Measurements from ENCODE around the gene SUN2. TPM values are rescaled to one million over a fixed set of nuclear protein-coding genes. Genes with fewer than 3 reads are reported as not detected.

Gene SUN2
- total and polyA plus RNA-seq, 8 donors, result 25.3 to 387 (median 117) TPM

DNA sequence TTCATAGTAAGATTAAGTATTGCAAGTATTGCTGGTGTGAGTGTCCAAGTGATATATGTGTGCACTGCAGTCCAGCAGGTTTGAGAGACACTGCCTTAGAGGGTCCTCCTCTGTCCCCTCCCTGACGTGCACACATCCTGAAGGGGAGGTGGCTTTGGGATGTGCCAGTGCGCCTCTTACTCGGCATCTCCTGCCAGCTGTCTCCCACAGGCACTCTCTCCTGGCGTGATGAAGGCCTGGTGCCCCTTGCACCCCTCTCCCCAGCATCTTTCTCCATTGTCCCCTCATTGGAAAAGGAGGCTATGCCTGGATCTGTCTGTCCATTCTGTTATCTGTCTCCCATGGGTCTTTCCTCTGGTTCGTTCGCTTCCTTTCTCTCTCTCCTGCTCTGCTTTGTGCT lies 25.9 kb downstream of the SUN2 start:
- H3K27ac ChIP-seq, result no peak overlapping the region
- H3K36me3 ChIP-seq, result peaks cover 69 to 95% (median 84%) of the 10 kb centered on the region in 4 donors
- no peak for DNase-seq
- no peaks in the 10 kb centered on the region for H3K27me3 ChIP-seq
- TF ChIP-seq EP300 (IDR thresholded peaks at IDR 0.05) (no peak), POLR2AphosphoS5 (IDR thresholded peaks at IDR 0.05) (no peak)
- peaks cover 36 to 39% (median 37%) of the 10 kb centered on the region in 4 donors for H3K4me1 ChIP-seq
- no peaks in the 10 kb centered on the region for H3K9me3 ChIP-seq
- 88 to 95% (median 90%) methylated on average over 6 of the region's 6 CpGs for WGBS, 5 donors
- no peak overlapping the region for H3K4me3 ChIP-seq
- intact Hi-C loops (cut with DNase I; ENCODE audit: low total_unique reads), result no loop called here

DNA sequence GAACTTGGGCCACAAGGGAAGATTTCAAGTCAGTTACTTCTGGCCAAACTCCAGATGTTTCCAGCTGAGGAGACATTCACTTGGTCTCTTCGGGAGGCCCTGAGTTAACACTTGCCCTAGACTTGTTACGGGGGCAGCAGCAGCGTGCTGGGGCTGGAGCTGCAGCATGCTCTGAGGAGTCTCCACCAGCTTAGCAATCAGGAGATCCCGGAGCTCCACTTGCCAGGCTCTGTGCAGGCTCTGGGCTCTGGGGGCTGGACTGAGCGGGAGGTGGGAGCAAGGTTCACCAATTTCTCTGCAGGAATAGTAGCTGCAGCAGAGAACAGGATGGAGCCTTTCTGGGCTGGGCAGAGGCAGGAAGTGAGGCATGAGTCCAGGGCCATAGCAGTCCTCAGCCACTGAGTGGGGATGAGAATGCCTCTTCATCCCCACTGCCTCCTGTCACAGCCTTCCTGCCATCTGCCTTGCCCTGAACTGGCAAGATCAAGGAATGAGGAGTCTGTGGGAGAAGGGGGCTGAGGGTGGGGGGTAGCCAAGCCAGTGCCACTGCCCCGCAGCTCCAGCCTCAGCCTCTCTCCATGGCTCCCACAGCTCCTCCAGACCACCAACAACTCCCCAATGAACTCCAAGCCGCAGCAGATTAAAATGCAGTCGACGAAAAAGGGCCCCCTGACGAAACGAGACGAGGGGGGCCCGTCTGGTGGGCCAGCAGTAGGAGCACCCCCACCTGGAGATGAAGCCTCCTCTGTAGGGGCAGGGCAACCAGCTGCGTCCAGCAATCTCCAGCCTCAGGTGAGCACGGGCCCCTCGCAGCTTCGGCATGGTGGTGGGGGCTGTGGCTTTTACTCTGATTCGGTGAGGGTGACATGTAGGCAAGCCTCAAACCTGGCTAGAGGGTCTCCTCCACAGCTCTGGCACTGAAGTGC lies 26.7 kb downstream of the SUN2 start:
- no peaks in the 10 kb centered on the region for H3K9me3 ChIP-seq
- no peak overlapping the region for H3K27ac ChIP-seq
- no peak for TF ChIP-seq EP300 (IDR thresholded peaks at IDR 0.05)
- no peak for TF ChIP-seq POLR2A (IDR thresholded peaks at IDR 0.05)
- TF ChIP-seq, protein P1, sequence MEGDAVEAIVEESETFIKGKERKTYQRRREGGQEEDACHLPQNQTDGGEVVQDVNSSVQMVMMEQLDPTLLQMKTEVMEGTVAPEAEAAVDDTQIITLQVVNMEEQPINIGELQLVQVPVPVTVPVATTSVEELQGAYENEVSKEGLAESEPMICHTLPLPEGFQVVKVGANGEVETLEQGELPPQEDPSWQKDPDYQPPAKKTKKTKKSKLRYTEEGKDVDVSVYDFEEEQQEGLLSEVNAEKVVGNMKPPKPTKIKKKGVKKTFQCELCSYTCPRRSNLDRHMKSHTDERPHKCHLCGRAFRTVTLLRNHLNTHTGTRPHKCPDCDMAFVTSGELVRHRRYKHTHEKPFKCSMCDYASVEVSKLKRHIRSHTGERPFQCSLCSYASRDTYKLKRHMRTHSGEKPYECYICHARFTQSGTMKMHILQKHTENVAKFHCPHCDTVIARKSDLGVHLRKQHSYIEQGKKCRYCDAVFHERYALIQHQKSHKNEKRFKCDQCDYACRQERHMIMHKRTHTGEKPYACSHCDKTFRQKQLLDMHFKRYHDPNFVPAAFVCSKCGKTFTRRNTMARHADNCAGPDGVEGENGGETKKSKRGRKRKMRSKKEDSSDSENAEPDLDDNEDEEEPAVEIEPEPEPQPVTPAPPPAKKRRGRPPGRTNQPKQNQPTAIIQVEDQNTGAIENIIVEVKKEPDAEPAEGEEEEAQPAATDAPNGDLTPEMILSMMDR (IDR thresholded peaks at IDR 0.05), result no peak
- TF ChIP-seq POLR2AphosphoS5 (IDR thresholded peaks at IDR 0.05), result no peak
- H3K4me3 ChIP-seq, result no peak overlapping the region
- H3K36me3 ChIP-seq, result peaks cover 73 to 95% (median 85%) of the 10 kb centered on the region in 4 donors
- DNase-seq, result no peak
- no peaks in the 10 kb centered on the region for H3K27me3 ChIP-seq
- peaks cover 28 to 31% (median 29%) of the 10 kb centered on the region in 4 donors for H3K4me1 ChIP-seq
- intact Hi-C loops (cut with DNase I; ENCODE audit: low total_unique reads), result no loop called here
- WGBS, 5 donors, result 91 to 95% (median 92%) methylated on average over 17 to 18 of the region's 18 CpGs

- WGBS, 5 donors, result 91 to 95% (median 93%) methylated on average over 14 to 15 of the region's 15 CpGs
- intact Hi-C loops (cut with DNase I; ENCODE audit: low total_unique reads), result no loop called here
- no peaks in the 10 kb centered on the region for H3K27me3 ChIP-seq
- H3K36me3 ChIP-seq, result peaks cover 86 to 100% (median 98%) of the 10 kb centered on the region in 4 donors
- TF ChIP-seq POLR2A (IDR thresholded peaks at IDR 0.05) (no peak), EP300 (IDR thresholded peaks at IDR 0.05) (no peak), POLR2AphosphoS5 (IDR thresholded peaks at IDR 0.05) (no peak)
- TF ChIP-seq, protein P1 (IDR thresholded peaks at IDR 0.05), result no peak
- H3K4me3 ChIP-seq, result no peak overlapping the region
- H3K4me1 ChIP-seq, result peaks cover 14 to 18% (median 15%) of the 10 kb centered on the region in 4 donors
- H3K27ac ChIP-seq, result no peak overlapping the region
- H3K9me3 ChIP-seq, result no peaks in the 10 kb centered on the region
- DNase-seq, result no peak
These were observed 28.0 kb downstream of the SUN2 start for GRCh38 chr22:38727530-38728451.

DNA sequence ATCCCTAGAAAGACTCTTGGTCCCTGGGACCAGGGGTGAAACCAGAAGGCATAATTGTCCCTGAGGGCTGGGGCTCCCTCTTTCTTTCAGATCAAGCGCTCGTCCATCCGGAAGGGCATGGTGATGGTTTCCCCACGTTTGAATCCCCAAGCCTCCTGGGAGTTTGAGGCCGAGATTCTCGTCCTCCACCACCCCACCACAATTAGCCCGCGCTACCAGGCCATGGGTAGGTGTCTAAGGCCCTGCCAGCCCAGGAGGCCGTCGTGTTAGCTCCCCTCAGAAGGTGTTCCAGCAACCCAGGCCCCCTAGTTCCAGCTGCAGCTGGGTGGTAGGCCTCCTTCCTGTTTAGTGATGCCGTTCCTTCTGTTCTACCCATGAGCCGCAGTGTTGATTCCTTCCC lies 28.7 kb downstream of the SUN2 start:
- no peak for DNase-seq
- no peaks in the 10 kb centered on the region for H3K27me3 ChIP-seq
- TF ChIP-seq POLR2A (IDR thresholded peaks at IDR 0.05) (no peak), POLR2AphosphoS5 (IDR thresholded peaks at IDR 0.05) (no peak), EP300 (IDR thresholded peaks at IDR 0.05) (no peak)
- TF ChIP-seq, protein P1 (IDR thresholded peaks at IDR 0.05), result no peak
- H3K9me3 ChIP-seq, result no peaks in the 10 kb centered on the region
- H3K36me3 ChIP-seq, result peaks cover 92 to 100% (median 100%) of the 10 kb centered on the region in 4 donors
- WGBS, 5 donors, result 91 to 96% (median 93%) methylated on average over 12 of the region's 12 CpGs
- H3K4me3 ChIP-seq, result no peak overlapping the region
- no peak overlapping the region for H3K27ac ChIP-seq
- intact Hi-C loops (cut with DNase I; ENCODE audit: low total_unique reads), result no loop called here
- H3K4me1 ChIP-seq, result peaks cover 8 to 11% (median 9%) of the 10 kb centered on the region in 4 donors
